ENCODE measurements around the gene PFKFB2. TPM values are rescaled to one million over a fixed set of nuclear protein-coding genes. Genes with fewer than 3 reads are reported as not detected.
A peak's percentile ranks its signal among the peaks of the same experiment; 100 is the strongest.

The PFKFB2 gene
- polyA plus RNA-seq, 4 donors, result 20.0 to 38.5 (median 25.8) TPM

DNA sequence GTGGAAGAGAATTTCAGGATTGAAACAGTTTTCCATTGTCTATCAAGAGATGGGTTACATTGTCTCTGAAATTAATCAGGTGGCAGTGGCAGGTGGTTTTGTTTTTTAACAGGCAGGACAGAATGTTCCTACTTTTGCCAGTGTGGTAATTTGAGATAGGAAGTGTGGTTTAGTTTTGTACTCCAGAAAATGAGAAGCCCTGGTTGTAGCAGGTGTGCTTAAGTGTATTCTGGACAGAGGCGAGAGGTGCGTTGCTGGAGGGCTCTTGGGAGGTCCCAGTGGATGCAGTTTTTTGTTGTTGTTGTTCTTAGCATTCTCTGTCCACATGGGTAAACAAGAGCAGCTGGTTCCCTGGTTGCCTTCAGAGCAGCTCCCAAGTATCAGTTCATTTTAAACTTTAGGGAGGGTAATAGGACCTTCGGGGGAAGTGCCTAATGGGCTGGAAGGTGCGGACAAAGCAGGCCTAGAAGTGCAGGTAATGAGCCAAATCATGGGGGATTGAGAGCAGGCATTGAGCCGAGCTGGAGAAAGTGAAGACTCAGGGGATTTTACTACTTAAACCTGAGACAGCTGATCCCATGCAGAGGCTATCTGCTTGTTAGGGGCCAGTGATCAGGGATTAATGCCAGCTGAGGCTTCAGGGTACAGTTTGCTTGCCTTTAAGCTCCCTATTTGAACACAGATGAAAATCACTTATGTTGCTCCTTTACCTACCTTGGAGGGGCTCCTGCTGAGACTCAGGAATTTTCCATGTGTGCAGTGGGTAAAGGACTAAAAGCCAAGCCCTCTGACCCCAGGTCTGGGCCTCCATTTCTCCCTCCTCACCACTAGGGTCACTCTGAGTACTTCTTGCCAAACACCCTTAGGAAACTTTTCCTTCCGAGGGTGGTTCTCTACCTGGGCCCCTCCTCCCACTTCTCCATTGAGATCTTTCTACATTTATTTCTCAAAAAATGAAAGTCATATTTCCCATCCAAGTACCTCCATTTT lies 6.1 kb downstream of the PFKFB2 start:
- FAIRE-seq, result no peak
- Histone ChIP-seq H3K9me3 (ENCODE audit: control insufficient read depth in 2 of 2, insufficient read depth in 1 of 2, low read depth in 1 of 2, low read length in 1 of 2) (no peaks in the 10 kb centered on the region), H3K4me1 (ENCODE audit: control insufficient read depth in 3 of 3, insufficient read depth in 2 of 3, low read depth in 1 of 3, low read length in 2 of 3) (peaks cover 0 to 41% (median 3%) of the 10 kb centered on the region in 3 donors), H3K27me3 (ENCODE audit: control insufficient read depth in 3 of 3, insufficient read depth in 3 of 3, low read length in 3 of 3) (no peaks in the 10 kb centered on the region), H3K27ac (ENCODE audit: low read depth in 1 of 3, low read length in 2 of 3) (no peak overlapping the region), H3K36me3 (ENCODE audit: control insufficient read depth in 3 of 3, insufficient read depth in 2 of 3, low read depth in 1 of 3, low read length in 3 of 3) (peaks cover 8 to 43% (median 23%) of the 10 kb centered on the region in 3 donors), H3K4me3 (ENCODE audit: low read depth in 1 of 3, low read length in 3 of 3) (no peak overlapping the region)
- DNase-seq, result no peak
- 81 to 90% (median 88%) methylated on average over 6 of the region's 6 CpGs for WGBS, 3 donors

DNA sequence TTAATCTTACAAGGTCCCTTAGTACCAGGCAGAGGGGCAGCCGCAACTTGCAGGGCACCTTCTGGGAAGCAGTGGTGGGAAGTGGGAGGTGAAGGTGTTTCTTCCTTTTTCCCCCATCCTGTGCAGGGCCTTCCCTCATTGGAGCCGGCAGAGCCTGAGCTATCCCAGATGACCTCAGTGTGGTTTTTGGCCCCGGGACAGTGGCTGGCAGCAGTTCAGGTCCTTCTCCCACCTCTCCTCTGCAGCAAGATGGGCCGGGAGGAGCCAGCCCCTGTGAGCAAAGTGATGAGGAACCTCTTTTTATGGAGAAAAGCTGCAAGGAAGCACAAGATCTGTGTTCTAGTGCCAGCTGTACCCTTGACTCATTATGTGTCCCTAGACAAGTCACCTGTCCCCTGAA lies 6.8 kb downstream of the PFKFB2 start:
- H3K4me1 ChIP-seq (ENCODE audit: control insufficient read depth in 3 of 3, insufficient read depth in 2 of 3, low read depth in 1 of 3, low read length in 2 of 3), result peaks cover 0 to 41% (median 3%) of the 10 kb centered on the region in 3 donors
- FAIRE-seq (no peak), DNase-seq (no peak)
- WGBS, 3 donors, result 73 to 89% (median 79%) methylated on average over 4 of the region's 4 CpGs
- no peaks in the 10 kb centered on the region for H3K9me3 ChIP-seq (ENCODE audit: control insufficient read depth in 2 of 2, insufficient read depth in 1 of 2, low read depth in 1 of 2, low read length in 1 of 2)
- no peak overlapping the region for H3K4me3 ChIP-seq (ENCODE audit: low read depth in 1 of 3, low read length in 3 of 3)
- H3K27me3 ChIP-seq (ENCODE audit: control insufficient read depth in 3 of 3, insufficient read depth in 3 of 3, low read length in 3 of 3), result no peaks in the 10 kb centered on the region
- no peak overlapping the region for H3K27ac ChIP-seq (ENCODE audit: low read depth in 1 of 3, low read length in 2 of 3)
- H3K36me3 ChIP-seq (ENCODE audit: control insufficient read depth in 3 of 3, insufficient read depth in 2 of 3, low read depth in 1 of 3, low read length in 3 of 3), result peaks cover 14 to 49% (median 23%) of the 10 kb centered on the region in 3 donors

DNA sequence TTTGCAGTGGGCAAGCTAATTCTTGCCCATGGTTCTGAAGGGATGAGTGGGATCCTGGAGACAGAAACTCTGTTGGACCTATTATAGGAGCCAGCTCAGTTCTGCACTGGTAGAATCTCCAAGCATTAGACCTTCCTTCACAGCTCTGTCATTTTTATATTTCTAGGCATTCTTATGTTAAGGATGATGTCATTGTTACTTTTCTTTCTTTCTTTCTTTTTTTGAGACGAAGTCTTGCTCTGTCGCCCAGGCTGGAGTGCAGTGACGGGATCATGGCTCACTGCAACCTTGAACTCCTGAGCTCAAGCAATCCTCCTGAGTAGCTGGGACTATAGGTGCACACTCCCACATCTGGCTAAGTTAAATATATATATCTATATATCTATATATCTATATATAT lies 7.5 kb downstream of the PFKFB2 start:
- FAIRE-seq (no peak), DNase-seq (no peak)
- 69 to 82% (median 77%) methylated on average over 3 of the region's 3 CpGs for WGBS, 3 donors
- H3K4me3 ChIP-seq (ENCODE audit: low read depth in 1 of 3, low read length in 3 of 3), result no peak overlapping the region
- H3K9me3 ChIP-seq (ENCODE audit: control insufficient read depth in 2 of 2, insufficient read depth in 1 of 2, low read depth in 1 of 2, low read length in 1 of 2), result no peaks in the 10 kb centered on the region
- H3K27ac ChIP-seq (ENCODE audit: low read depth in 1 of 3, low read length in 2 of 3), result no peak overlapping the region
- H3K4me1 ChIP-seq (ENCODE audit: control insufficient read depth in 3 of 3, insufficient read depth in 2 of 3, low read depth in 1 of 3, low read length in 2 of 3), result peaks cover 0 to 40% (median under 1%) of the 10 kb centered on the region in 3 donors
- no peaks in the 10 kb centered on the region for H3K27me3 ChIP-seq (ENCODE audit: control insufficient read depth in 3 of 3, insufficient read depth in 3 of 3, low read length in 3 of 3)
- peaks cover 14 to 53% (median 24%) of the 10 kb centered on the region in 3 donors for H3K36me3 ChIP-seq (ENCODE audit: control insufficient read depth in 3 of 3, insufficient read depth in 2 of 3, low read depth in 1 of 3, low read length in 3 of 3)

DNA sequence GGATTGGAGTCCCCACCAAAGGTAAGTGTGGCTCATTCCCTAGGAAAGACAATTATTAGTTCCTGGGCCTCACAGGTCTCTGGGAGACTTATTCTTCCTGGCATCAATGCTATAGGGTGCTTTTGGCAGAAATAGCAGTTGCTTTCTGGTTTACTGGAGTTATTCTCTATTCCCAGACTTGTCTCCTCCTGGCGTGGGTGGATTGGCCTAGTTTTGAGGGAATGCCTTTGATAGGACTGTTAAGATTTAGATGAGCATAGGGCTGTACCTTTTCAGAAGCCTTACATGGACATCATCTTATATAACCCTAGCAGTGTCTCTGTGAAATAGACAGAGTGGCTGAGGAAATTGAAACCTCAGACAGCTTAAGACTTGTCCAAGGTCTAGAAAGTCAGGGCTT lies 9.0 kb downstream of the PFKFB2 start:
- no peaks in the 10 kb centered on the region for H3K27me3 ChIP-seq (ENCODE audit: control insufficient read depth in 3 of 3, insufficient read depth in 3 of 3, low read length in 3 of 3)
- no peak for DNase-seq
- no peak for FAIRE-seq
- peaks cover 14 to 59% (median 25%) of the 10 kb centered on the region in 3 donors for H3K36me3 ChIP-seq (ENCODE audit: control insufficient read depth in 3 of 3, insufficient read depth in 2 of 3, low read depth in 1 of 3, low read length in 3 of 3)
- H3K4me3 ChIP-seq (ENCODE audit: low read depth in 1 of 3, low read length in 3 of 3), result no peak overlapping the region
- H3K27ac ChIP-seq (ENCODE audit: low read depth in 1 of 3, low read length in 2 of 3), result no peak overlapping the region
- 88 to 95% (median 88%) methylated on average over 1 of the region's 1 CpG for WGBS, 3 donors
- no peaks in the 10 kb centered on the region for H3K9me3 ChIP-seq (ENCODE audit: control insufficient read depth in 2 of 2, insufficient read depth in 1 of 2, low read depth in 1 of 2, low read length in 1 of 2)
- peaks cover 0 to 46% (median 3%) of the 10 kb centered on the region in 3 donors for H3K4me1 ChIP-seq (ENCODE audit: control insufficient read depth in 3 of 3, insufficient read depth in 2 of 3, low read depth in 1 of 3, low read length in 2 of 3)

DNA sequence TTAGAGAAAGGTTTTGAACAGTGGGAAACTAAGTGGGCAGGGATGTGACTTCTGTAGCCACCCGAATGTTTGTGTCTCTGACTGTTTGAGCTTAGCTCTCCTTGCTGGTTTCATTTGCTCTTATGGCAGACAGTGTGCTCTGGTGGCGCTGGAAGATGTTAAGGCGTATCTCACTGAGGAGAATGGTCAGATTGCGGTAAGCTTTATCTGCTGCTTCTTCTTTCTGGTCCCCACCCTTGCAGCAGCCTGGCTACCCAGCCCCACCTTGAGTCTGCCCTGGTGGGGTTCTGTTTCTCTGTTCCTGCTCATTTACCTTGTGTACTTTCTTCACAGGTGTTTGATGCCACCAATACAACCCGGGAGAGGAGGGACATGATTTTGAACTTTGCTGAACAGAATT lies 9.9 kb downstream of the PFKFB2 start:
- H3K4me1 ChIP-seq (ENCODE audit: control insufficient read depth in 3 of 3, insufficient read depth in 2 of 3, low read depth in 1 of 3, low read length in 2 of 3), result peaks cover 0 to 50% (median 3%) of the 10 kb centered on the region in 3 donors
- H3K27me3 ChIP-seq (ENCODE audit: control insufficient read depth in 3 of 3, insufficient read depth in 3 of 3, low read length in 3 of 3), result no peaks in the 10 kb centered on the region
- H3K9me3 ChIP-seq (ENCODE audit: control insufficient read depth in 2 of 2, insufficient read depth in 1 of 2, low read depth in 1 of 2, low read length in 1 of 2), result no peaks in the 10 kb centered on the region
- FAIRE-seq, result no peak
- no peak for DNase-seq
- no peak overlapping the region for H3K27ac ChIP-seq (ENCODE audit: low read depth in 1 of 3, low read length in 2 of 3)
- WGBS, 3 donors, result 86 to 93% (median 92%) methylated on average over 5 of the region's 5 CpGs
- peaks cover 14 to 59% (median 25%) of the 10 kb centered on the region in 3 donors for H3K36me3 ChIP-seq (ENCODE audit: control insufficient read depth in 3 of 3, insufficient read depth in 2 of 3, low read depth in 1 of 3, low read length in 3 of 3)
- H3K4me3 ChIP-seq (ENCODE audit: low read depth in 1 of 3, low read length in 3 of 3), result no peak overlapping the region

GRCh38 chr1:207064561-207064960 lies 11.5 kb downstream of the PFKFB2 start:
- Histone ChIP-seq H3K9me3 (ENCODE audit: control insufficient read depth in 2 of 2, insufficient read depth in 1 of 2, low read depth in 1 of 2, low read length in 1 of 2) (no peaks in the 10 kb centered on the region), H3K4me3 (ENCODE audit: low read depth in 1 of 3, low read length in 3 of 3) (no peak overlapping the region), H3K27ac (ENCODE audit: low read depth in 1 of 3, low read length in 2 of 3) (peak overlapping the region in 1 of 3 donors; percentile 65), H3K36me3 (ENCODE audit: control insufficient read depth in 3 of 3, insufficient read depth in 2 of 3, low read depth in 1 of 3, low read length in 3 of 3) (peaks cover 17 to 65% (median 30%) of the 10 kb centered on the region in 3 donors), H3K27me3 (ENCODE audit: control insufficient read depth in 3 of 3, insufficient read depth in 3 of 3, low read length in 3 of 3) (no peaks in the 10 kb centered on the region), H3K4me1 (ENCODE audit: control insufficient read depth in 3 of 3, insufficient read depth in 2 of 3, low read depth in 1 of 3, low read length in 2 of 3) (peaks cover 0 to 51% (median 3%) of the 10 kb centered on the region in 3 donors)
- peak in 1 of 2 donors; percentile 61 for DNase-seq
- no peak for FAIRE-seq
- WGBS, 3 donors, result 70 to 78% (median 72%) methylated on average over 8 of the region's 8 CpGs

- FAIRE-seq, result no peak
- no peak overlapping the region for H3K4me3 ChIP-seq (ENCODE audit: low read depth in 1 of 3, low read length in 3 of 3)
Observed at GRCh38 chr1:207067185-207067584, 14.1 kb downstream of the PFKFB2 start.

DNA sequence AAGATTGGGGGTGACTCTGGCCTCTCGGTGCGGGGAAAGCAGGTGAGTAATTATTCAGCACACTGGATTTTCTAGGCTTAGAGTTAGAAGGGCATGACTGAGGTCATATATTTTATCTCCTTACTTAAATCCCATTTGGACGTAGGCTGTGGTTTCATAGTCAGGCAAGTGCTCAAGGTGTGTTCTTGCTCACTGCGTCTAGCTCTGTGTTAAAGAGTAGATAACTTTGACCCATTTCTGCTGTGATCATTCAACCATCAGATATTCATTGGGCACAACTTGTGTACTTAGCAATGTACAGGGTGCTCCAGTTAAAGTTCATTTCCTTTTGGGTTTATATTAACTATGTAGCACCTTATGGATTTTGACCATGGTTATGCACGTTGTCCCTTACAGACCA lies 14.6 kb downstream of the PFKFB2 start:
- peaks cover 0 to 48% (median 3%) of the 10 kb centered on the region in 3 donors for H3K4me1 ChIP-seq (ENCODE audit: control insufficient read depth in 3 of 3, insufficient read depth in 2 of 3, low read depth in 1 of 3, low read length in 2 of 3)
- no peaks in the 10 kb centered on the region for H3K27me3 ChIP-seq (ENCODE audit: control insufficient read depth in 3 of 3, insufficient read depth in 3 of 3, low read length in 3 of 3)
- no peak overlapping the region for H3K4me3 ChIP-seq (ENCODE audit: low read depth in 1 of 3, low read length in 3 of 3)
- no peaks in the 10 kb centered on the region for H3K9me3 ChIP-seq (ENCODE audit: control insufficient read depth in 2 of 2, insufficient read depth in 1 of 2, low read depth in 1 of 2, low read length in 1 of 2)
- FAIRE-seq (no peak), DNase-seq (peak; percentile 72 to 96)
- WGBS, 3 donors, result 16 to 62% (median 29%) methylated on average over 5 of the region's 5 CpGs
- peaks cover 17 to 61% (median 28%) of the 10 kb centered on the region in 3 donors for H3K36me3 ChIP-seq (ENCODE audit: control insufficient read depth in 3 of 3, insufficient read depth in 2 of 3, low read depth in 1 of 3, low read length in 3 of 3)
- peak overlapping the region; percentile 83 to 85 (median 83) for H3K27ac ChIP-seq (ENCODE audit: low read depth in 1 of 3, low read length in 2 of 3)

More at GRCh38 chr1:207067185-207067584, 14.1 kb downstream of the PFKFB2 start:
- 9 to 36% (median 27%) methylated on average over 3 of the region's 3 CpGs for WGBS, 3 donors
- no peaks in the 10 kb centered on the region for H3K9me3 ChIP-seq (ENCODE audit: control insufficient read depth in 2 of 2, insufficient read depth in 1 of 2, low read depth in 1 of 2, low read length in 1 of 2)
- H3K27me3 ChIP-seq (ENCODE audit: control insufficient read depth in 3 of 3, insufficient read depth in 3 of 3, low read length in 3 of 3), result no peaks in the 10 kb centered on the region
- H3K4me1 ChIP-seq (ENCODE audit: control insufficient read depth in 3 of 3, insufficient read depth in 2 of 3, low read depth in 1 of 3, low read length in 2 of 3), result peaks cover 0 to 48% (median 3%) of the 10 kb centered on the region in 3 donors
- peaks cover 17 to 61% (median 30%) of the 10 kb centered on the region in 3 donors for H3K36me3 ChIP-seq (ENCODE audit: control insufficient read depth in 3 of 3, insufficient read depth in 2 of 3, low read depth in 1 of 3, low read length in 3 of 3)
- peak overlapping the region; percentile 83 to 85 (median 83) for H3K27ac ChIP-seq (ENCODE audit: low read depth in 1 of 3, low read length in 2 of 3)
- DNase-seq, result peak in 1 of 2 donors; percentile 53
